ENCODE measurements around the gene OR2T8. TPM values are rescaled to one million over a fixed set of nuclear protein-coding genes. Genes with fewer than 3 reads are reported as not detected.

OR2T8 gene
- total RNA-seq (2014; rRNA removed; shearing (Covaris generic)): not detected in 2 replicates

DNA sequence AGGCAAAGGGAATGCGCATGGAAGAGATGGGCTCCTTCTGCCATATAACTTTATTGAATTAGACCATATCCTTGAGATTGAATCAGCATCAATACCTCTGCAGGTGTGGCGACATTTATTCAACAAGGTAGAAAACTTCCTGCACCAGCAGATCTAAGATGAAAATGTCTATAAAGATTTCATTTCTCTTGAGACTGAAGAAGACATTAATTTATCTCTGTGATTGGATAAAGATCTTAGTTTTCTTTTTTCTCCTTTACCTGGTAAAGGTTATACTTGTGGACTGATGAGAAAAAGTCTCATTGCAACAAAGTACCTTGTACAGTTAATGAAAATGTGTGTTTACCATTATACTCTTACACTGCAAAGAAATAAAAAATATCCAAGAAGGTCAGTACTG is at the start of gene OR2T8:
Gene OR2T8, plus strand, starts transcription at position 301 of the 400 bp plus-strand sequence. CDS start 766 bp downstream, outside the sequence.
- H3K4me3 ChIP-seq: no peak within 1 kb of the TSS
- H3K4me1 ChIP-seq (replicated peaks): no peaks in the 10 kb centered on the region
- H3K27me3 ChIP-seq (replicated peaks): no peaks in the 10 kb centered on the region
- no peak for DNase-seq (ENCODE audit: low read depth in 1 of 2, low spot score in 2 of 2)
- H3K9me3 ChIP-seq (replicated peaks): 0 out of 2 replicates have a peak, but pooled peaks cover 2% of the 10 kb centered on the region
- no peak within 1 kb of the TSS for H3K27ac ChIP-seq
- no peaks in the 10 kb centered on the region for H3K36me3 ChIP-seq

DNA sequence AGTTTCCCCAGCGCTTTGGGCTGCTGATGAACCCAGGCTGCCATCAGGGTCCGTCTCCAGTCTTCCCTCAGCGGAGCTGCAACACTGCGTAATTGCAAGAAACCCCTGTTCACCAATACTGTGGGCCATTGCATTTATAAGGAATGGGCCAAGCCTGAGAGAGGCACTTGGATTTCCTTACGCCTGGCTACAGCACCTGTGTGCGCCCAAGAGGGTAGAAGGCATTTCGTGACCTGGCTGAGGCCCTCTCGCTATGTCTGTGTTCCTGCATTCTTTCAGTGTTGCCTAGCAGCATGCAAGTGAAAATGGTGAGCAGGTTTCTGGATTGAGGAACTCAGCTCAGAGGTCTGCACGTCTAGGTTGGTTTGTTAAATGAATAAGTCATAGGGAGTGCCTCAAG is 36.7 kb upstream of the OR2T8 start:
- Histone ChIP-seq H3K9me3 (replicated peaks) (peaks cover 6% of the 10 kb centered on the region), H3K4me3 (no peak overlapping the region), H3K4me1 (replicated peaks) (no peaks in the 10 kb centered on the region)

DNA sequence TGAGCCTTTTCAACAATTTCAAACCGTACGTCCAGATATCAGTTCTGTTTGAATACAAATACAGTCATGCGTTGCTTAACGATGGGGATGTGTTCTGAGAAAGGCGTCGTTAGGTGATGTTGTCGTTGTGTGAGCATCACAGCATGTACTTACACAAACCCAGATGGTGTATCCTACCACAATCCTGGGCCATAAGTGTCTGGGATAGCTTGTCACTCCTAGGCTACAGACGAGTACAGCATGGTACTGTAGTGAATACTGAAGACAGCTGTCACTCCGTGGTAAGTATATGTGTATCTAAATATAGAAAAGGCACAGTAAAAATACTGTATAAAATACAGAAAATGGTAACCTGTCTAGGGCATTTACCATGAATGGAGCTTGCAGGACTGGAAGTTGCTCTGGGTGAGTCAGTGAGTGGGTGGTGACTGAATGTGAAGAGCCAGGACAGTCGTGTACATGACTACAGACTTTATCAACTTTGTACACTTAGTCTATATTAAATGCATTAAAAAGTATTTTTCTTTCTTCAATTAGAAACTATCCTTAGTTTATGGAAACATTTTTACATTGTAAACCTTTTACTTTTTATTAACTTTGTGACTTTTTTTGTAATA is 35.1 kb upstream of the OR2T8 start:
- Histone ChIP-seq H3K27ac (no peak overlapping the region), H3K4me1 (replicated peaks) (no peaks in the 10 kb centered on the region), H3K27me3 (replicated peaks) (no peaks in the 10 kb centered on the region), H3K36me3 (no peaks in the 10 kb centered on the region), H3K9me3 (replicated peaks) (peaks cover 5% of the 10 kb centered on the region), H3K4me3 (no peak overlapping the region)
- DNase-seq (ENCODE audit: low read depth in 1 of 2, low spot score in 2 of 2): no peak

More for the DNA sequence above, 36.7 kb upstream of the OR2T8 start:
- DNase-seq (ENCODE audit: low read depth in 1 of 2, low spot score in 2 of 2): no peak
- Histone ChIP-seq H3K27ac (no peak overlapping the region), H3K36me3 (no peaks in the 10 kb centered on the region), H3K27me3 (replicated peaks) (no peaks in the 10 kb centered on the region)

DNA sequence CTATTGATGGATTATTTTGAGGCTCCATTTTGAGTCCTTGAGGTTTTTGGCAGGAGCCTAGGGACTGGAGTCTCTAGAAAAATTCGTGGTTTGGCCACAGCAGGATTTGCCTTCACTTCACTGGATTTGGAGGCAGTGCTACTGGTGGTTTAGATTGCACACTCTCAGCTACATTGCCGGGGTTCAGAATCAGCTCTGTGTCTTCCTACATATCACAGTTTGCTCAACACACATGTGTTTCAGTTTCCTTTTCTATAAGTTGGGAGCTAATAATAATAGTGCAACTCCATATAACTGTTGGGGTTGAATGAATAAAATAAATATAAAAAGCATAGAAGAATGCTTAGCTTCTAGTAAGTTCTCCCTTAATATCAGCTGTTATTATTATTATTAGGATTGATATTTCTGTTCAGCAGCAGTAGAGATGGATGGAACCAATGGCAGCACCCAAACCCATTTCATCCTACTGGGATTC is 24.9 kb upstream of the OR2T8 start, which contains the start of gene OR2W3:
Gene OR2W3, plus strand, starts transcription at position 425 of the 475 bp plus-strand sequence. Its CDS starts 0 bp downstream, at position 425.
- no peak for DNase-seq (ENCODE audit: low read depth in 1 of 2, low spot score in 2 of 2)
- Histone ChIP-seq H3K36me3 (no peaks in the 10 kb centered on the region), H3K9me3 (replicated peaks) (no peaks in the 10 kb centered on the region; the same call in 1 of the 2 replicates), H3K27ac (no peak within 1 kb of the TSS), H3K27me3 (replicated peaks) (no peaks in the 10 kb centered on the region), H3K4me3 (no peak within 1 kb of the TSS), H3K4me1 (replicated peaks) (no peaks in the 10 kb centered on the region)

DNA sequence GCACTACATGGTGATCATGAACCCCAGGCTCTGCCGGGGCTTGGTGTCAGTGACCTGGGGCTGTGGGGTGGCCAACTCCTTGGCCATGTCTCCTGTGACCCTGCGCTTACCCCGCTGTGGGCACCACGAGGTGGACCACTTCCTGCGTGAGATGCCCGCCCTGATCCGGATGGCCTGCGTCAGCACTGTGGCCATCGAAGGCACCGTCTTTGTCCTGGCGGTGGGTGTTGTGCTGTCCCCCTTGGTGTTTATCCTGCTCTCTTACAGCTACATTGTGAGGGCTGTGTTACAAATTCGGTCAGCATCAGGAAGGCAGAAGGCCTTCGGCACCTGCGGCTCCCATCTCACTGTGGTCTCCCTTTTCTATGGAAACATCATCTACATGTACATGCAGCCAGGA is 24.1 kb upstream of the OR2T8 start:
- no peak overlapping the region for H3K4me3 ChIP-seq
- H3K27me3 ChIP-seq (replicated peaks): no peaks in the 10 kb centered on the region
- no peak for DNase-seq (ENCODE audit: low read depth in 1 of 2, low spot score in 2 of 2)
- no peaks in the 10 kb centered on the region for H3K4me1 ChIP-seq (replicated peaks)
- no peaks in the 10 kb centered on the region; the same call in 1 of the 2 replicates for H3K9me3 ChIP-seq (replicated peaks)
- H3K36me3 ChIP-seq: no peaks in the 10 kb centered on the region
- no peak overlapping the region for H3K27ac ChIP-seq

GRCh38 chr1:247904122-247904521 is 15.9 kb upstream of the OR2T8 start:
- H3K27me3 ChIP-seq (replicated peaks): no peaks in the 10 kb centered on the region
- H3K36me3 ChIP-seq: no peaks in the 10 kb centered on the region
- no peak for DNase-seq (ENCODE audit: low read depth in 1 of 2, low spot score in 2 of 2)
- H3K4me1 ChIP-seq (replicated peaks): no peaks in the 10 kb centered on the region
- no peak overlapping the region for H3K27ac ChIP-seq
- 0 out of 2 replicates have a peak, but pooled peaks cover 12% of the 10 kb centered on the region for H3K9me3 ChIP-seq (replicated peaks)
- no peak overlapping the region for H3K4me3 ChIP-seq

- H3K9me3 ChIP-seq (replicated peaks): 0 out of 2 replicates have a peak, but pooled peaks cover 12% of the 10 kb centered on the region
- no peak overlapping the region for H3K4me3 ChIP-seq
- no peaks in the 10 kb centered on the region for H3K27me3 ChIP-seq (replicated peaks)
- H3K27ac ChIP-seq: no peak overlapping the region
- H3K36me3 ChIP-seq: no peaks in the 10 kb centered on the region
- DNase-seq (ENCODE audit: low read depth in 1 of 2, low spot score in 2 of 2): no peak
- no peaks in the 10 kb centered on the region for H3K4me1 ChIP-seq (replicated peaks)
These were observed 14.9 kb upstream of the OR2T8 start for GRCh38 chr1:247905181-247905580.

DNA sequence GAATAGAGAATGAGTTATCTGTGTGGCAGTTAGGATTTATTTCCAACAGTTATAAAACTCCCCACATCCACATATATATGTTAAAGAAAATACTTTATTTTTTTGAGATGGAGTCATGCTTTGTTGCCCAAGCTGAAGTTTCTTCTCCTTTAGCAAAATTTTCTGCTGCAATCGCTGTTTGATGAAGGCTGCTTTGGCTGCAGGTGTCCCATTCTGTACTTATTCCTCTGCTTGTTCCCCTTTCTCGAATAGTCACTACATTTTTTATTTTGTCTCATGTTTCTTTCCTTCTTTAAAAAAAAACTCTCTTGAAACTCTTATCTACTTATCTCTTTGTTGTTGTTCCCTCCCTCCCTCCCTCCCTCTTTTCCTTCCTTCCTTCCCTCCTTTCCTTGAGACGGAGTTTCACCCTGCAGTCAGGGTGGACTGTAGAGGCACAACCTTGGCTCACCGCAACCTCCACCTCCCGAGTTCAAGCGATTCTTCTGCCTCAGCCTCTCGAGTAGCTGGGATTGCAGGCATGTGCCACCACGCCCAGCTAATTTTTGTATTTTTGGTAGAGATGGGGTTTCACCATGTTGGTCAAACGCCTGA is 14.0 kb upstream of the OR2T8 start:
- H3K4me3 ChIP-seq: no peak overlapping the region

DNA sequence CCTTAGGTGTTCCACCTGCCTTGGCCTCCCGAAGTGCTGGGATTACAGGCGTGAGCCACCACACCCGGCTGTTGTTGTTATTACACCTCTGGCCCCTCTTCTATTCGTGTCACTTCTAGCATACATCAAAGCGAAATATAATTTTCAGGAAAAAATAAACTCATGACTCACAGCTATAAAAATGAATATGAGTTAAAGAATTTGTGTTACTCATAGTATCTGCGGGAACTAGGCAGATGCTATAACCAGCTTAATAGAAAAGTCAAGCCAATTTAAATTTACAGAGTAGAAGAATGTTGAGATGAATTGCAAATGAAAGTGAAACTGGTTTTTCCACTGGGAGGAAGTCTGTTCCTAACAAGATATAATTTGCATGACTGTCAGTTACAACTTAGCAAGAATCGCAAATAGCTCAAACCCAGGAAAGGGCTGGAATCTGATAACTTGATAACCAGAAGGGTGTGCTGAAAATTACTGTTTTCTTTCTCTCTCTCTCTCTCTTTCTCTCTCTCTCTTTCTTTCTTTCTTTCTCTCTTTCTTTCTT is 13.5 kb upstream of the OR2T8 start:
- peak in 1 of 2 experiments; percentile 7 for DNase-seq (ENCODE audit: low read depth in 1 of 2, low spot score in 2 of 2)
- Histone ChIP-seq H3K36me3 (no peaks in the 10 kb centered on the region), H3K27ac (no peak overlapping the region), H3K27me3 (replicated peaks) (no peaks in the 10 kb centered on the region), H3K4me1 (replicated peaks) (no peaks in the 10 kb centered on the region), H3K4me3 (no peak overlapping the region), H3K9me3 (replicated peaks) (peaks cover 14% of the 10 kb centered on the region; the same call in 1 of the 2 replicates)

More for the DNA sequence above, 14.0 kb upstream of the OR2T8 start:
- Histone ChIP-seq H3K27me3 (replicated peaks) (no peaks in the 10 kb centered on the region), H3K36me3 (no peaks in the 10 kb centered on the region), H3K27ac (no peak overlapping the region), H3K9me3 (replicated peaks) (0 out of 2 replicates have a peak, but pooled peaks cover 14% of the 10 kb centered on the region), H3K4me1 (replicated peaks) (no peaks in the 10 kb centered on the region)
- no peak for DNase-seq (ENCODE audit: low read depth in 1 of 2, low spot score in 2 of 2)

GRCh38 chr1:247908766-247909165 is 11.3 kb upstream of the OR2T8 start:
- no peak for DNase-seq (ENCODE audit: low read depth in 1 of 2, low spot score in 2 of 2)

DNA sequence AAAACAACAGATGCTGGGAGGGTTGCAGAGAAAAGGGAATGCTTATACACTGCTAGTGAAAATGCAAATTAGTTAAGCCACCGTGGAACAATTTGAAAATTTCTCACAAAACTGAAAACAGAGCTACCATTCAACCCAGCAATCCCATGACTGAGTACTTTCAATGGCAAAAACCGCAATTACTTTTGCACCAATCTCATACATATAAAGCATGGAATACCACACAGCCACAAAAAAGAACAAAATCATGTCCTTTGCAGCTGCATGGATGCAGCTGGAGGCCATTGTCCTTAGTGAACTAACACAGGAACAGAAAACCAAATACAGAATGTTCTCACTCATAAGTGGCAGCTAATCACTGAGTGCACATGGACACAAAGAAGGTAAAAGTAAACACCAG is 6.3 kb upstream of the OR2T8 start:
- Histone ChIP-seq H3K36me3 (no peaks in the 10 kb centered on the region), H3K27ac (no peak overlapping the region), H3K27me3 (replicated peaks) (no peaks in the 10 kb centered on the region), H3K4me3 (no peak overlapping the region), H3K4me1 (replicated peaks) (no peaks in the 10 kb centered on the region), H3K9me3 (replicated peaks) (peaks cover 8% of the 10 kb centered on the region; the same call in 1 of the 2 replicates)
- no peak for DNase-seq (ENCODE audit: low read depth in 1 of 2, low spot score in 2 of 2)

More at GRCh38 chr1:247908766-247909165, 11.3 kb upstream of the OR2T8 start:
- Histone ChIP-seq H3K4me3 (no peak overlapping the region), H3K27ac (no peak overlapping the region), H3K9me3 (replicated peaks) (peaks cover 14% of the 10 kb centered on the region; the same call in 1 of the 2 replicates), H3K4me1 (replicated peaks) (no peaks in the 10 kb centered on the region), H3K36me3 (no peaks in the 10 kb centered on the region), H3K27me3 (replicated peaks) (no peaks in the 10 kb centered on the region)

- no peak overlapping the region for H3K27ac ChIP-seq
These were observed 5.0 kb upstream of the OR2T8 start for GRCh38 chr1:247914941-247915662.

GRCh38 chr1:247923941-247924340 is 3.9 kb downstream of the OR2T8 start:
- no peaks in the 10 kb centered on the region for H3K4me1 ChIP-seq (replicated peaks)
- DNase-seq (ENCODE audit: low read depth in 1 of 2, low spot score in 2 of 2): no peak
- H3K27me3 ChIP-seq (replicated peaks): no peaks in the 10 kb centered on the region
- H3K4me3 ChIP-seq: no peak overlapping the region
- H3K9me3 ChIP-seq (replicated peaks): no peaks in the 10 kb centered on the region
- no peaks in the 10 kb centered on the region for H3K36me3 ChIP-seq
- no peak overlapping the region for H3K27ac ChIP-seq

More at GRCh38 chr1:247914941-247915662, 5.0 kb upstream of the OR2T8 start:
- no peak for DNase-seq (ENCODE audit: low read depth in 1 of 2, low spot score in 2 of 2)
- H3K36me3 ChIP-seq: no peaks in the 10 kb centered on the region
- H3K4me3 ChIP-seq: no peak overlapping the region
- no peaks in the 10 kb centered on the region for H3K27me3 ChIP-seq (replicated peaks)
- peaks cover 7% of the 10 kb centered on the region; the same call in 1 of the 2 replicates for H3K9me3 ChIP-seq (replicated peaks)
- H3K4me1 ChIP-seq (replicated peaks): no peaks in the 10 kb centered on the region

All from SJSA1 (cell line).